ENCODE data around the gene MMP7. TPM values are rescaled to one million over a fixed set of nuclear protein-coding genes. Genes with fewer than 3 reads are reported as not detected.

Gene MMP7
- total RNA-seq, 1 donor from 2014 or later = 16.0 TPM

GRCh38 chr11:102488208-102488607, 42.3 kb downstream of the MMP7 start:
- no peak overlapping the region for H3K4me3 ChIP-seq
- H3K9me3 ChIP-seq = no peaks in the 10 kb centered on the region
- DNase-seq = no peak
- ATAC-seq = no peak
- intact Hi-C loops (cut with DNase I) = loop anchor here (10.0 kb wide), 1 partner anchor 93 kb away; no protein-coding TSS in a partner anchor
- H3K27me3 ChIP-seq = no peaks in the 10 kb centered on the region
- no peak overlapping the region for H3K27ac ChIP-seq
- no peak for TF ChIP-seq CTCF (IDR thresholded peaks at IDR 0.05)
- no peaks in the 10 kb centered on the region for H3K4me1 ChIP-seq
- H3K36me3 ChIP-seq = no peaks in the 10 kb centered on the region

GRCh38 chr11:102487214-102487613, 43.3 kb downstream of the MMP7 start:
- intact Hi-C loops (cut with DNase I) = loop anchor here (10.0 kb wide), 1 partner anchor 92 kb away; no protein-coding TSS in a partner anchor
- Histone ChIP-seq H3K36me3 (no peaks in the 10 kb centered on the region), H3K27me3 (no peaks in the 10 kb centered on the region), H3K9me3 (no peaks in the 10 kb centered on the region), H3K4me1 (no peaks in the 10 kb centered on the region), H3K4me3 (no peak overlapping the region), H3K27ac (no peak overlapping the region)
- ATAC-seq (no peak), DNase-seq (no peak)
- TF ChIP-seq CTCF (IDR thresholded peaks at IDR 0.05) = no peak

GRCh38 chr11:102486584-102486983, 44.0 kb downstream of the MMP7 start:
- intact Hi-C loops (cut with DNase I) = loop anchor here (10.0 kb wide), 1 partner anchor 92 kb away; no protein-coding TSS in a partner anchor
- Histone ChIP-seq H3K27me3 (no peaks in the 10 kb centered on the region), H3K4me3 (no peak overlapping the region), H3K36me3 (no peaks in the 10 kb centered on the region), H3K9me3 (no peaks in the 10 kb centered on the region), H3K4me1 (no peaks in the 10 kb centered on the region), H3K27ac (no peak overlapping the region)
- DNase-seq (no peak), ATAC-seq (no peak)
- TF ChIP-seq CTCF (IDR thresholded peaks at IDR 0.05) = no peak

GRCh38 chr11:102485095-102485722, 45.3 kb downstream of the MMP7 start:
- Histone ChIP-seq H3K4me3 (no peak overlapping the region), H3K9me3 (no peaks in the 10 kb centered on the region), H3K36me3 (no peaks in the 10 kb centered on the region), H3K27me3 (no peaks in the 10 kb centered on the region), H3K27ac (no peak overlapping the region), H3K4me1 (no peaks in the 10 kb centered on the region)
- no peak for ATAC-seq
- no peak for DNase-seq
- no peak for TF ChIP-seq CTCF (IDR thresholded peaks at IDR 0.05)
- intact Hi-C loops (cut with DNase I) = loop anchor here (10.0 kb wide), 1 partner anchor 90 kb away; no protein-coding TSS in a partner anchor

- Histone ChIP-seq H3K4me3 (no peak overlapping the region), H3K27ac (no peak overlapping the region), H3K9me3 (no peaks in the 10 kb centered on the region), H3K4me1 (no peaks in the 10 kb centered on the region), H3K36me3 (no peaks in the 10 kb centered on the region), H3K27me3 (no peaks in the 10 kb centered on the region)
- no peak for TF ChIP-seq CTCF (IDR thresholded peaks at IDR 0.05)
- intact Hi-C loops (cut with DNase I) = loop anchor here (10.0 kb wide), 1 partner anchor 88 kb away; no protein-coding TSS in a partner anchor
- no peak for DNase-seq
- no peak for ATAC-seq
These were observed 48.1 kb downstream of the MMP7 start for GRCh38 chr11:102482433-102482832.

All from upper lobe of right lung (tissue), 1 donor.